HepG2 (cell line): ENCODE results near the gene RNF114. TPM values are rescaled to one million over a fixed set of nuclear protein-coding genes. Genes with fewer than 3 reads are reported as not detected.
A peak's percentile ranks its signal among the peaks of the same experiment; 100 is the strongest.

Experiments
- AHR ChIP-seq: IDR thresholded peaks from 2 replicates; pipeline ENCODE4 v1.6.1; 2018; ENCODE audit warnings: missing genetic modification reagents, missing compliant biosample characterization
- DNMT1 ChIP-seq: sonication (generic); formaldehyde crosslinking; IDR thresholded peaks from 2 replicates; pipeline ENCODE4 v1.5.1; 2020; ENCODE audit warnings: mild to moderate bottlenecking, missing genetic modification reagents
- GABPB1 ChIP-seq: IDR thresholded peaks from 2 replicates; pipeline ENCODE4 v1.6.1; 2016; ENCODE audit warnings: mild to moderate bottlenecking, missing genetic modification reagents, moderate library complexity, missing compliant biosample characterization
- HNRNPL ChIP-seq: fragments of 200-400 bp; formaldehyde crosslinking; IDR thresholded peaks from 2 replicates; pipeline ENCODE4 v1.6.1; 2017; ENCODE audit warnings: mild to moderate bottlenecking, low read depth, low read length
- KAT8 ChIP-seq: IDR thresholded peaks from 2 replicates; pipeline ENCODE4 v1.6.1; 2016; ENCODE audit warnings: missing genetic modification reagents, missing compliant biosample characterization
- KDM5A ChIP-seq: fragments of 200-600 bp; sonication (generic); IDR thresholded peaks from 2 replicates; pipeline ENCODE4 v1.7.0; 2018; ENCODE audit warnings: antibody characterized with exemption, mild to moderate bottlenecking, low read length, borderline replicate concordance
- MTA3 ChIP-seq: sonication (generic); formaldehyde crosslinking; IDR thresholded peaks from 2 replicates; pipeline ENCODE4 v1.4.0; 2020; ENCODE audit warnings: missing genetic modification reagents
- SMARCC2 ChIP-seq: fragments of 450-650 bp; IDR thresholded peaks from 2 replicates; pipeline ENCODE4 v1.6.1; 2017; ENCODE audit warnings: antibody characterized with exemption, mild to moderate bottlenecking
- ZNF510 ChIP-seq: sonication (generic); formaldehyde crosslinking; IDR thresholded peaks from 2 replicates; pipeline ENCODE4 v1.4.0; 2020; ENCODE audit warnings: low read depth, mild to moderate bottlenecking, missing genetic modification reagents
- ZNF570 ChIP-seq: sonication (generic); formaldehyde crosslinking; IDR thresholded peaks from 2 replicates; pipeline ENCODE4 v1.4.0; 2020; ENCODE audit warnings: mild to moderate bottlenecking, missing genetic modification reagents, borderline replicate concordance
- ZNF577 ChIP-seq: sonication (generic); formaldehyde crosslinking; IDR thresholded peaks from 2 replicates; pipeline ENCODE4 v1.4.0; 2020; ENCODE audit warnings: mild to moderate bottlenecking, low read depth, missing genetic modification reagents, borderline replicate concordance
- ZNF703 ChIP-seq: sonication (generic); formaldehyde crosslinking; IDR thresholded peaks from 2 replicates; pipeline ENCODE4 v1.5.1; 2020; ENCODE audit warnings: missing genetic modification reagents, mild to moderate bottlenecking, moderate library complexity, borderline replicate concordance
- polyA plus RNA-seq, 8 experiments: library from polyadenylated mRNA; depleted of rRNA in 3 of 8; stranded (reverse) in 7 of 8; unstranded in 1 of 8; fragments of >200 nt; fragmentation: Illumina TruSeq in 4 of 8; extraction: Trizol in 4 of 8; gene quantifications; 2 replicates each; pipeline versions ENCODE4 v1.2.1 to v1.2.3, GENCODE V29; 2011 to 2016; ENCODE audit warnings: low read depth in 4 of 8, missing spikeins in 1 of 8, mixed read lengths in 1 of 8; ENCODE audit not compliant: insufficient read depth in 1 of 8
- total RNA-seq, 5 experiments: library from RNA; depleted of rRNA; stranded (reverse); fragments of >200 nt; fragmentation: Illumina TruSeq; extraction: Trizol; gene quantifications; 2 replicates each; pipeline ENCODE4 v1.2.3, GENCODE V29; 2016; ENCODE audit warnings: low read depth in 1 of 5
- TF ChIP-seq, protein P1 (sequence below), 2 experiments: sonication (generic) in 1 of 2; formaldehyde crosslinking in 1 of 2; IDR thresholded peaks; 2 replicates each; pipeline versions ENCODE4 v1.4.0 to v1.6.1; 2016 to 2020; ENCODE audit warnings: borderline replicate concordance in 1 of 2, low read depth in 1 of 2, mild to moderate bottlenecking in 1 of 2, missing genetic modification reagents in 1 of 2
- TF ChIP-seq, protein P2 (sequence below): sonication (generic); formaldehyde crosslinking; IDR thresholded peaks from 2 replicates; pipeline ENCODE4 v1.4.0; 2020; ENCODE audit warnings: missing genetic modification reagents
- TF ChIP-seq, protein P3 (sequence below): sonication (generic); formaldehyde crosslinking; IDR thresholded peaks from 2 replicates; pipeline ENCODE4 v1.4.0; 2020; ENCODE audit warnings: missing genetic modification reagents, low read depth, mild to moderate bottlenecking, borderline replicate concordance
- TF ChIP-seq, protein P4 (sequence below): sonication (generic); formaldehyde crosslinking; IDR thresholded peaks from 2 replicates; pipeline ENCODE4 v1.4.0; 2020; ENCODE audit warnings: low read depth, mild to moderate bottlenecking, missing genetic modification reagents
- TF ChIP-seq, protein P5 (sequence below): sonication (generic); formaldehyde crosslinking; IDR thresholded peaks from 2 replicates; pipeline ENCODE4 v1.5.1; 2020; ENCODE audit warnings: mild to moderate bottlenecking, moderate library complexity, missing genetic modification reagents
- TF ChIP-seq, protein P6 (sequence below): sonication (generic); formaldehyde crosslinking; IDR thresholded peaks from 2 replicates; pipeline ENCODE4 v1.5.1; 2020; ENCODE audit warnings: missing genetic modification reagents, mild to moderate bottlenecking, borderline replicate concordance

RNF114 gene
- total and polyA plus RNA-seq, 2 of the 13 experiments (the other 11 are each of a cell fraction or from before 2014, with no cell fraction given), result 119 to 126 TPM

DNA sequence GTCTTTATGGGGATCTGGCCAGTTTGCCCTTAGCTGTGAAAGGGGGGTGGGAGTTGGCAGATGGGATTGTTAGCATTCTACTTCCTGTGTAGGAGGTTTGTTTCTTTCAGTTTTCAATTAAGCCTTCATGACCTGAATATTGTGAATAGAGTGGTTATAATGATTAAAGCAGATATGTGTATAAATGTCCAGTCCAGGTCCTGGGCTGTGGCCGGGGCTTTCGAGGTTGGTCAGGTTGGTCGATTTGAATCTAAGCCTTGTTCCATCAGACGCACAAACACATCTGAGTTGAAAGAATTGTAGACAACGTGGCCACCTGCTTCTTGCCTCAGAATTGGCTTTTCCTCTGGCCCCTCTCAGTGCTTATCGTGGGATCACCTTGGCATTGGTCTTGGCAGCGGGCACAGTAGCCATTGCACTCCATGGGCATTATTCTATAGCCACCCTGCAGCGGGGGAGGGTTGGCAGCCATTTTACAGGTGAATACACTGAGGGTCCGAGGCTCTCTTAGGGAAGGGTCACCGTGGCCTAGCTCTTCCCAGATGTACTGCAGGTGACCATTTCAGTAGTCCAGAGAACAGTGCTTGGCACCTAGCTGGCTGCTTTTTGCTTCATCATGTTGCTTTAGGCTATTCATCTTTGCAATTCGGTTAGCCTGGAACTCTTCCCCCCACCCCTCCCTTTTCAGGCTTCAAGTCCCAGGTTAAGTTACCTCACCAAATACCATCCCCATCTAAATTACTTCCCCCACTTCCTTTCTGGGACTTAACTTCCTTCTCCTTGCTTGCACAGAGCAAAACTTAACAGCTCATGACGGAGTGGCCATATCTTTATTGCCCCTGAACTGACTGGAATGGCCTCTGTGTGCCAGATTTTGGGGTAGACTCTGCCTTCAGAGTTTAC lies 1.1 kb downstream of the RNF114 start (continued):
- TF ChIP-seq ZNF570 (CRISPR knock-in tag) (no peak; the same call in 1 of the 2 replicates), MTA3 (CRISPR knock-in tag) (no peak), AHR (CRISPR knock-in tag) (no peak), KDM5A (no peak), ZNF577 (CRISPR knock-in tag) (no peak), KAT8 (CRISPR knock-in tag) (no peak), GABPB1 (CRISPR knock-in tag) (no peak), SMARCC2 (no peak), HNRNPL (peak; percentile 70; the same call in 1 of the 2 replicates), ZNF703 (CRISPR knock-in tag) (no peak), DNMT1 (no peak), ZNF510 (CRISPR knock-in tag) (no peak)
- TF ChIP-seq, protein P1, sequence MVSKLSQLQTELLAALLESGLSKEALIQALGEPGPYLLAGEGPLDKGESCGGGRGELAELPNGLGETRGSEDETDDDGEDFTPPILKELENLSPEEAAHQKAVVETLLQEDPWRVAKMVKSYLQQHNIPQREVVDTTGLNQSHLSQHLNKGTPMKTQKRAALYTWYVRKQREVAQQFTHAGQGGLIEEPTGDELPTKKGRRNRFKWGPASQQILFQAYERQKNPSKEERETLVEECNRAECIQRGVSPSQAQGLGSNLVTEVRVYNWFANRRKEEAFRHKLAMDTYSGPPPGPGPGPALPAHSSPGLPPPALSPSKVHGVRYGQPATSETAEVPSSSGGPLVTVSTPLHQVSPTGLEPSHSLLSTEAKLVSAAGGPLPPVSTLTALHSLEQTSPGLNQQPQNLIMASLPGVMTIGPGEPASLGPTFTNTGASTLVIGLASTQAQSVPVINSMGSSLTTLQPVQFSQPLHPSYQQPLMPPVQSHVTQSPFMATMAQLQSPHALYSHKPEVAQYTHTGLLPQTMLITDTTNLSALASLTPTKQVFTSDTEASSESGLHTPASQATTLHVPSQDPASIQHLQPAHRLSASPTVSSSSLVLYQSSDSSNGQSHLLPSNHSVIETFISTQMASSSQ (IDR thresholded peaks at IDR 0.05; ENCODE audit: low read depth), result no peak
- TF ChIP-seq, protein P1 (CRISPR knock-in tag; IDR thresholded peaks at IDR 0.05; ENCODE audit: borderline replicate concordance), result no peak
- TF ChIP-seq, protein P2, sequence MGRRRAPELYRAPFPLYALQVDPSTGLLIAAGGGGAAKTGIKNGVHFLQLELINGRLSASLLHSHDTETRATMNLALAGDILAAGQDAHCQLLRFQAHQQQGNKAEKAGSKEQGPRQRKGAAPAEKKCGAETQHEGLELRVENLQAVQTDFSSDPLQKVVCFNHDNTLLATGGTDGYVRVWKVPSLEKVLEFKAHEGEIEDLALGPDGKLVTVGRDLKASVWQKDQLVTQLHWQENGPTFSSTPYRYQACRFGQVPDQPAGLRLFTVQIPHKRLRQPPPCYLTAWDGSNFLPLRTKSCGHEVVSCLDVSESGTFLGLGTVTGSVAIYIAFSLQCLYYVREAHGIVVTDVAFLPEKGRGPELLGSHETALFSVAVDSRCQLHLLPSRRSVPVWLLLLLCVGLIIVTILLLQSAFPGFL (CRISPR knock-in tag), result no peak
- TF ChIP-seq, protein P3, sequence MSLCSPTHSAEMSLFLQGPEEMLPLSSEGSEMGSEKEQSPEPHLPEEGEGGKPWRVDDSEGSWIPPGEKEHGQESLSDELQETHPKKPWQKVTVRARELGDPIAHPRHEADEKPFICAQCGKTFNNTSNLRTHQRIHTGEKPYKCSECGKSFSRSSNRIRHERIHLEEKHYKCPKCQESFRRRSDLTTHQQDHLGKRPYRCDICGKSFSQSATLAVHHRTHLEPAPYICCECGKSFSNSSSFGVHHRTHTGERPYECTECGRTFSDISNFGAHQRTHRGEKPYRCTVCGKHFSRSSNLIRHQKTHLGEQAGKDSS (CRISPR knock-in tag), result no peak
- TF ChIP-seq, protein P4, sequence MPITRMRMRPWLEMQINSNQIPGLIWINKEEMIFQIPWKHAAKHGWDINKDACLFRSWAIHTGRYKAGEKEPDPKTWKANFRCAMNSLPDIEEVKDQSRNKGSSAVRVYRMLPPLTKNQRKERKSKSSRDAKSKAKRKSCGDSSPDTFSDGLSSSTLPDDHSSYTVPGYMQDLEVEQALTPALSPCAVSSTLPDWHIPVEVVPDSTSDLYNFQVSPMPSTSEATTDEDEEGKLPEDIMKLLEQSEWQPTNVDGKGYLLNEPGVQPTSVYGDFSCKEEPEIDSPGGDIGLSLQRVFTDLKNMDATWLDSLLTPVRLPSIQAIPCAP (CRISPR knock-in tag), result no peak
- TF ChIP-seq, protein P5, sequence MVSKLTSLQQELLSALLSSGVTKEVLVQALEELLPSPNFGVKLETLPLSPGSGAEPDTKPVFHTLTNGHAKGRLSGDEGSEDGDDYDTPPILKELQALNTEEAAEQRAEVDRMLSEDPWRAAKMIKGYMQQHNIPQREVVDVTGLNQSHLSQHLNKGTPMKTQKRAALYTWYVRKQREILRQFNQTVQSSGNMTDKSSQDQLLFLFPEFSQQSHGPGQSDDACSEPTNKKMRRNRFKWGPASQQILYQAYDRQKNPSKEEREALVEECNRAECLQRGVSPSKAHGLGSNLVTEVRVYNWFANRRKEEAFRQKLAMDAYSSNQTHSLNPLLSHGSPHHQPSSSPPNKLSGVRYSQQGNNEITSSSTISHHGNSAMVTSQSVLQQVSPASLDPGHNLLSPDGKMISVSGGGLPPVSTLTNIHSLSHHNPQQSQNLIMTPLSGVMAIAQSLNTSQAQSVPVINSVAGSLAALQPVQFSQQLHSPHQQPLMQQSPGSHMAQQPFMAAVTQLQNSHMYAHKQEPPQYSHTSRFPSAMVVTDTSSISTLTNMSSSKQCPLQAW (CRISPR knock-in tag), result peak; percentile 16; the same call in 1 of the 2 replicates
- TF ChIP-seq, protein P6, sequence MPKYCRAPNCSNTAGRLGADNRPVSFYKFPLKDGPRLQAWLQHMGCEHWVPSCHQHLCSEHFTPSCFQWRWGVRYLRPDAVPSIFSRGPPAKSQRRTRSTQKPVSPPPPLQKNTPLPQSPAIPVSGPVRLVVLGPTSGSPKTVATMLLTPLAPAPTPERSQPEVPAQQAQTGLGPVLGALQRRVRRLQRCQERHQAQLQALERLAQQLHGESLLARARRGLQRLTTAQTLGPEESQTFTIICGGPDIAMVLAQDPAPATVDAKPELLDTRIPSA (CRISPR knock-in tag), result no peak
